ENCODE results near the gene KCNA4.
"Not testable (repeated sequence)": the region's sequence is repeated elsewhere in the genome, so short reads cannot be mapped to it uniquely, and the experiment has no call there.

Gene KCNA4

DNA sequence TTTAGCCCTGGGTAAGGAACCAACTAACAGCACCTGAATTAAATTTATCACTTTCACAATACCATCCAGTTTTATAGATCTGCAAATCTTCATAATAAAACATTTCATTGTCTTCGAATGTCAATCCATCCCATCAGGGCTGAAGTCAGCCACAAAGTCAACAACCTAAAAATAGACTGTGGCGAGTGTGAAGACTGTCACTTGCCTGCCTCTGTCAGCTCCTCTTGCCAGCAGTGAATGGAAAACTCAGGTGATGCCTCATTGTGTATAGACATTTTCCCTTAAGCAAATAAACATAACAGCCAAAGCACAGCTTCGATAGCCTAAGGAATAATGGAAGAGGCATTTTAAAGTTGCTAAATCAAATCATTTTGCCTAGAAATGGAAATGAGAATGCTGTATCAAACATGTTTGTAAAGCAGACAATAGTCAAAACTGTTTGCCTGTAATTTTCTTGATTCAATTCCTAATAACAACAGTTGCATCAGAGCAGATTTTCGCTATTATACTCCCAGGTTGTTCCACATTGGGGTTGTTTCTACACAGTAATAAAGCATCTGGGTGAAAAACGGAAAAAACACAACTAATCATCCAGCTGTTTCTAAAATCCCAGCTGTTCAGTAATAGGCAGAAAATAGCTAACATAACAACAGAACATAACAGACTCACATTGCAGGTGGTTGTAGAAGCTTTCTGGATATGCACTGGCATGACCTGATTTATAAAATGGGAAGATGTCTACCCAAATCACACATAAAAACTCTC is 15.7 kb downstream of the KCNA4 start:
- no peak for DNase-seq (ENCODE audit: low read depth, low spot score)

DNA sequence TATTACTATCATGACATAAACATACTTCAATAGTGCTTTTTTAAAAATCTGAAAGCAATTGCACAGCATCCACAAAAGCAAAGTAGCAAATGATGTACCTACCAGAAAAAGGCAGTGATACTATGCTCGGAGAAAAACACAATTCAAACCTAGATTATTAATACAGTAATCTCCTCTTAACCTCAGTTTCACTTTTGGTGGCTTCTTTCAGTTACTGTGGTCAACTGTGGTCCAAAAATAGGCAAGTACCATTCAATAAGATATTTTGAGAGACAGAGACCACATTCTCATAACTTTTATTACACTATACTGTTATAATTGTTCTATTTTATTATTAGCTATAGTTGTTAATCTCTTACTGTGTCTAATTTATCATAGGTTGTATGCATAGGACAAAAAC is 20.8 kb downstream of the KCNA4 start:
- no peak for DNase-seq (ENCODE audit: low read depth, low spot score)

DNA sequence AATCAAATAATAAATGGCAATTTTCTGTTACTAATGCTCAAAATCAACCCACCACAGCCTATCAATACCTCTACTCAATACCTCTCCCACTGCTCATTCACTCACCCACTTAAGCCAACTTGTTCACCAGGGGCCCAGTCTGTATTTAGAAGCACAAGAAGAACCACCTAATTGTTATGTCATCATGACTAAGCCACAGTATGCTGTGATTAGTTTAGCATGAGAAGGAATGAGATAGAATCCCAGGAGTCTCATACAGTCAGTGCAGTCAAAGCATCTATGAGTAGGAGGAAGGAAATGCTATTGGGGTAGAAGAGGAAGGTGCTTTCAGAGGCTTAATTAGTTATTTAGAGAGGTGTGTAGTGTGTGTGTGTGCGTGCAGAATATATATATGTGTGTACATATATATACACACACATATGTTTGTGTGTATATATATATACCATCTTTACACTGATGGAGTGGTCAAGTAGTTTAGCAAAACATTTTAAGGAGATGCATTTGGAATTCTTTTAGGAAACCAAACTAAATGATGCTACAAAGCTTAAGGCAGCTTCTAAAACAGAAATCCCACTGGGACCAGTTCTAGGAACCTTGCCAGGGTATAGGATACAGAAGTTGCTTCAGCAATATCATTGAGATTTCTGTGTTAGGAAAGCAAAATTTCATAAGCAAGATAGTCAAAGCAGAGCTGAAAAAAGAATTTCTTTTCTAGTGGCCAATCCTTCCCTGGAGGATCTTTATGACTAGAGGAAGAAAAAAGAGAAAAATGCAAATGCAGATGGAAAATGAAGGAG is 27.5 kb downstream of the KCNA4 start:
- DNase-seq (ENCODE audit: low read depth, low spot score) = no peak

- DNase-seq (ENCODE audit: low read depth, low spot score) = no peak
Measured at GRCh38 chr11:29985248-29985647, 31.6 kb downstream of the KCNA4 start.

- DNase-seq (ENCODE audit: low read depth, low spot score) = no peak
Measured at GRCh38 chr11:29984544-29984943, 32.3 kb downstream of the KCNA4 start.

GRCh38 chr11:29978549-29978948 is 38.3 kb downstream of the KCNA4 start:
- DNase-seq (ENCODE audit: low read depth, low spot score) = no peak

DNA sequence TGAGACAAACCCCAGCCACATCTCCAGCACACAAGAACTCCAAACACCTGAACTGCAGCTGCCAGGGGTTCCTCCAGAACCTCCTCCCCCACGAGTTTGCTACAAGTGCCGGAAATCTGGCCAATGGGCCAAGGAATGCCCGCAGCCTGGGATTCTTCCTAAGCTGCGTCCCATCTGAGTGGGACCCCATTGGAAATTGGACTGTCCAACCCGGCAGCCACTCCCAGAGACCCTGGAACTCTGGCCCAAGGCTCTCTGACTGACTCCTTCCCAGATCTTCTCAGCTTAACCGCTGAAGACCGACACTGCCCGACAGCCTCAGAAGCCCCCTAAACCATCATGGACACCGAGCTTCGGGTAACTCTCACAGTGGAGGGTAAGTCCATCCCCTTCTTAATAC is 41.2 kb downstream of the KCNA4 start:
- not testable (repeated sequence) for DNase-seq (ENCODE audit: low read depth, low spot score)

DNA sequence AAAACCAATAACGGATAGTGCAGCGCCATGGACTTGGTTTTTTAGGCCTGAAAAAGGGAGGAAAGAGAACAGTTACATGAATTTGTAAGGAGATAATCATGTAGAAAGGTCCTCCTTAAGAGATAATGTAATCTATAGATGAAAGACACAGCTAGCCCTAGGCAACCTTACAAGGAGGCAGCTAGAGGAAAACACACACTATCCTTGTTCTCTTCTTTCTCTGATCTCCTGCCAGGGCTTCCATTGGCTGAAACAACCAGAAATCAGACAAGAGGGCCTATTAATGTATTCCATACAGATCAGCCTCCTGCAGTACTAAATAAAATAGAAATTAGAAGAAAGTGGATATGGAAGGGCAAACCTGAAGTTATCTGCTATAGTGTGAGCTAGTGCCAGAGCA is 53.0 kb downstream of the KCNA4 start:
- DNase-seq (ENCODE audit: low read depth, low spot score) = no peak

- DNase-seq (ENCODE audit: low read depth, low spot score) = no peak
Measured at GRCh38 chr11:29963036-29963435, 53.8 kb downstream of the KCNA4 start.

- DNase-seq (ENCODE audit: low read depth, low spot score) = no peak
Measured at GRCh38 chr11:29962243-29962642, 54.6 kb downstream of the KCNA4 start.

All from brain pericyte (primary cell).